A673 (cell line): Measurements from ENCODE around the gene IL20RA. TPM values are rescaled to one million over a fixed set of nuclear protein-coding genes. Genes with fewer than 3 reads are reported as not detected.

Source experiments
- BruUV-seq: library from RNA; stranded (reverse); fragments of 400-500 nt; replicated peaks from 2 replicates; lab custom pipeline; 2021; lab: Mats Ljungman, UMichigan
- CTCF ChIA-PET: fragments of 300-600 bp; sonication (Branson Sonifier 250); formaldehyde crosslinking; loops from one replicate; lab custom pipeline; 2022; ENCODE audit warnings: antibody characterized with exemption; lab: Charles Lee
- POLR2A ChIA-PET: fragments of 300-600 bp; sonication (Branson Sonifier 250); formaldehyde crosslinking; loops from one replicate; lab custom pipeline; 2022; ENCODE audit warnings: antibody characterized with exemption; ENCODE audit not compliant: low non-redundant PET; lab: Charles Lee
- DNase-seq: peaks from one replicate; pipeline ENCODE4 v3.0.0-alpha.2; 2015; ENCODE audit warnings: low spot score
- H3K27ac ChIP-seq: fragments of 200-600 bp; sonication (generic); 2 replicates; pipeline ENCODE4 v1.5.1; 2016; ENCODE audit warnings: mixed run types, low read depth, mild to moderate bottlenecking, mixed read lengths, antibody characterized with exemption, low read length; ENCODE audit not compliant: poor library complexity, severe bottlenecking
- H3K27me3 ChIP-seq: fragments of 200-600 bp; sonication (generic); replicated peaks from 2 replicates; pipeline ENCODE4 v1.6.1; 2017; ENCODE audit warnings: mixed run types, low read depth, mild to moderate bottlenecking, mixed read lengths, antibody characterized with exemption, low read length; ENCODE audit not compliant: insufficient read depth, poor library complexity
- H3K36me3 ChIP-seq: fragments of 200-600 bp; sonication (generic); 2 replicates; pipeline ENCODE4 v1.6.1; 2016; ENCODE audit warnings: mixed run types, mild to moderate bottlenecking, mixed read lengths, antibody characterized with exemption, low read length; ENCODE audit not compliant: insufficient read depth, poor library complexity, severe bottlenecking
- H3K4me1 ChIP-seq: fragments of 200-600 bp; sonication (generic); 2 replicates; pipeline ENCODE4 v1.6.1; 2017; ENCODE audit warnings: mixed run types, mild to moderate bottlenecking, mixed read lengths, antibody characterized with exemption, low read length; ENCODE audit not compliant: insufficient read depth, poor library complexity, severe bottlenecking
- H3K4me3 ChIP-seq: fragments of 200-600 bp; sonication (generic); 2 replicates; pipeline ENCODE4 v1.5.1; 2016; ENCODE audit warnings: low read depth, mixed run types, mild to moderate bottlenecking, mixed read lengths, low read length; ENCODE audit not compliant: poor library complexity, severe bottlenecking
- H3K9me3 ChIP-seq: fragments of 200-600 bp; sonication (generic); 2 replicates; pipeline ENCODE4 v1.6.1; 2016; ENCODE audit warnings: mixed run types, low read depth, mild to moderate bottlenecking, mixed read lengths, antibody characterized with exemption, low read length; ENCODE audit not compliant: poor library complexity, severe bottlenecking
- CTCF ChIP-seq: fragments of 300-800, 200-600 bp; sonication (generic); conservative IDR thresholded peaks from 2 replicates; pipeline ENCODE4 v1.5.1; 2017; ENCODE audit warnings: low read depth, mild to moderate bottlenecking, antibody characterized with exemption, low read length, moderate library complexity, mixed read lengths
- EZH2 ChIP-seq: fragments of 200-600 bp; sonication (generic); IDR thresholded peaks from 2 replicates; pipeline ENCODE4 v1.6.1; 2017; ENCODE audit warnings: borderline replicate concordance, low read depth, mild to moderate bottlenecking, mixed read lengths, antibody characterized with exemption, low read length; ENCODE audit not compliant: poor library complexity, severe bottlenecking
- intact Hi-C: fragments of 100-400 bp; cut with micrococcal nuclease; formaldehyde crosslinking; loops from one replicate; pipeline ENCODE4 v1.10.0; 2022; ENCODE audit not compliant: unreplicated experiment
- total RNA-seq: library from RNA; stranded (reverse); gene quantifications from 2 replicates; pipeline ENCODE4 v1.2.3, GENCODE V29; 2021

The IL20RA gene
- total RNA-seq, 1 experiment from 2014 or later, result not detected

GRCh38 chr6:136964398-136964797, 80.4 kb downstream of the IL20RA start:
- Histone ChIP-seq H3K27ac (no peak overlapping the region), H3K4me1 (no peaks in the 10 kb centered on the region), H3K27me3 (no peaks in the 10 kb centered on the region), H3K9me3 (no peaks in the 10 kb centered on the region), H3K4me3 (no peak overlapping the region), H3K36me3 (no peaks in the 10 kb centered on the region)
- ChIA-PET CTCF (no interaction called here), POLR2A (no interaction called here)
- intact Hi-C loops, result no loop called here
- no peak for DNase-seq
- no TSS peak for BruUV-seq
- TF ChIP-seq EZH2 (no peak), CTCF (no peak)

GRCh38 chr6:136963259-136963658, 81.5 kb downstream of the IL20RA start:
- POLR2A ChIA-PET, result no interaction called here
- intact Hi-C loops, result no loop called here
- no peaks in the 10 kb centered on the region for H3K36me3 ChIP-seq
- no peak overlapping the region for H3K27ac ChIP-seq
- H3K27me3 ChIP-seq, result no peaks in the 10 kb centered on the region
- CTCF ChIA-PET, result interaction anchor here (0.5 kb wide), 1 partner anchor 141 kb away, joined by 5 read pairs; the partner anchor contains the start of gene PEX7
- no peaks in the 10 kb centered on the region for H3K9me3 ChIP-seq
- DNase-seq, result no peak
- BruUV-seq, result no TSS peak
- TF ChIP-seq EZH2, result no peak
- TF ChIP-seq CTCF, result no peak
- no peak overlapping the region for H3K4me3 ChIP-seq
- H3K4me1 ChIP-seq, result no peaks in the 10 kb centered on the region

- TF ChIP-seq CTCF, result no peak
- TF ChIP-seq EZH2, result no peak
- Histone ChIP-seq H3K4me3 (no peak overlapping the region), H3K9me3 (no peaks in the 10 kb centered on the region), H3K36me3 (no peaks in the 10 kb centered on the region), H3K4me1 (no peaks in the 10 kb centered on the region), H3K27ac (no peak overlapping the region), H3K27me3 (no peaks in the 10 kb centered on the region)
- intact Hi-C loops, result no loop called here
- no TSS peak for BruUV-seq
- ChIA-PET POLR2A (no interaction called here), CTCF (no interaction called here)
- peak; percentile 58 for DNase-seq
These were observed 82.1 kb downstream of the IL20RA start for GRCh38 chr6:136962661-136963060.
